Activated T-helper 2 cell treated with anti-CD3 and anti-CD28 coated beads, Interferon-gamma antibody, Interleukin-2, Interleukin-4, amounts not matched to agents 10 μg/mL and 5 μg/mL and 100 μg/mL, durations not matched to agents 14 hours and 24 hours and 36 hours (primary cell): ENCODE results near the gene WDFY4. TPM values are rescaled to one million over a fixed set of nuclear protein-coding genes. Genes with fewer than 3 reads are reported as not detected.

Source experiments
- DNase-seq: peaks from one replicate; pipeline ENCODE4 v3.0.0; 2021; ENCODE audit warnings: low spot score
- H3K27ac Mint-ChIP-seq: one replicate; pipeline ENCODE4 v1.8.0; 2021; ENCODE audit warnings: mixed read lengths
- H3K27me3 Mint-ChIP-seq: one replicate; pipeline ENCODE4 v1.8.0; 2021; ENCODE audit warnings: low read depth, mixed read lengths
- H3K36me3 Mint-ChIP-seq: one replicate; pipeline ENCODE4 v1.8.0; 2021; ENCODE audit warnings: low read depth, mixed read lengths
- H3K4me1 Mint-ChIP-seq: one replicate; pipeline ENCODE4 v1.8.0; 2021; ENCODE audit warnings: low read depth, mixed read lengths
- H3K4me3 Mint-ChIP-seq: one replicate; pipeline ENCODE4 v1.8.0; 2021; ENCODE audit warnings: low read depth, mild to moderate bottlenecking, moderate library complexity, mixed read lengths
- H3K9me3 Mint-ChIP-seq: one replicate; pipeline ENCODE4 v1.8.0; 2021; ENCODE audit warnings: mixed read lengths
- intact Hi-C: fragments of 100-400 bp; cut with micrococcal nuclease; formaldehyde crosslinking; loops from one replicate; pipeline ENCODE4 v1.15.1; 2023
- total RNA-seq: library from RNA; stranded (reverse); gene quantifications from 2 replicates; pipeline ENCODE4 v1.2.3, GENCODE V29; 2022

WDFY4 gene
- total RNA-seq, 1 donor from 2014 or later: 0.21 TPM

DNA sequence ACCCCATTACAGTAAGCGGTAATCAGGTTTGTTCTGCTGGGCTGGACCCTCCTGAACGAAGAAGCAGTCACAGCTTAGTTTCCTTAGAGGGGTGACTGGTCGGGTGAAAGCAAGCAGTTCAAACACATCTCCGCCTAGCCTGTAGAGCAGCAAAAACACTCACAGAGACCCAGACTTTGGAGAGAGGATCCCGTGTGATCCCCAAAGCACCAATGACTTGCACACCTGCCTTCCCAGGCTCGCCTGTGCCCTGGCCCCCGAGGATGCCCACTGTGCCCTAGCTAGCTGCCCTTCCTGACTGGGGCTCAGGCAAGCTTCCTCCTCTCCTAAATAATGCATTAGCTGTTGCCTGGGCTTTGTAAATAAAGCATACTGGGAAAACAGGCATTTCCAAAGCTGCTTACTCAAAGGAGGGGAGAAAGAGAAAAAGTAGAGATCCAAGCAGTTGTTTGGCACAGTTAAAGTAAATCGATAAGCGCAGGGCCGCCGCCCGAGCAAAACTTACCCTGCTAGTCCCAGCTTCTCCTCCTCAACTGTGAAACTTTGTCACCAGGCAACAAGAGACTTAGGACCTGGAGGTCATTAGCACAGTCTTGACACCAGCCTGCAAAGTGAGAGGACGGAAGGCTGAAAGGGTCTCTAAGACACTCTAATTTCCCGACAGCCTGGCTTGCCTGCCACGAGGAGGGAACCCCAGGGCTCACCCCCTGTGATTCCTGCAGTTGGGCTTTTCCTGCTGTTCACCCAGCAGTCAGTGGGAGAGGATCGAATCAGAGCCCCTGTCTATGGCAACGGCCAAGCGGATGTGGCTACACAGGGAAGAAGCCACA is 250.2 kb downstream of the WDFY4 start:
- DNase-seq: no peak
- Mint-ChIP-seq H3K27ac (no peak overlapping the region), H3K4me1 (no peaks in the 10 kb centered on the region), H3K9me3 (no peaks in the 10 kb centered on the region), H3K36me3 (no peaks in the 10 kb centered on the region), H3K27me3 (no peaks in the 10 kb centered on the region), H3K4me3 (no peak overlapping the region)
- intact Hi-C loops: no loop called here

DNA sequence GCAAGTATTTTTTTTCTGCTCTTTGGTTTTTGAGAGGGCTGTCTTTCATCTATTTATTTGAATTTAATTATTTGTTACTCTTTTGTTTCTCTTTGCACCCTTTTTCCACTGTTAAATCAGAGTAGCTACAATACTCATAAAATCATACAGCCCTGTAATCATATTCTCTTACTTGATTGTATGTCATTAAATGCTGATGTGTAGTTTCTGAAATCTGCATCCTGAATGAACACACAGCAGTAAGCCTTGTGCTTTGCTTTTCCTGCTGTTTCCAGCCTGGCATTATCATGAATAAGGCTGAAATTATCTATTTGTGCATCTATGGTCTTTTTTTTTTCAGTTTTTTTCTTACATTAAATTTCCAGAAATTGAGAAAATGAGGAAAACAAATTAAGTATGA is 250.9 kb downstream of the WDFY4 start:
- Mint-ChIP-seq H3K27ac (no peak overlapping the region), H3K9me3 (no peaks in the 10 kb centered on the region), H3K4me1 (no peaks in the 10 kb centered on the region), H3K36me3 (no peaks in the 10 kb centered on the region), H3K27me3 (no peaks in the 10 kb centered on the region), H3K4me3 (no peak overlapping the region)
- intact Hi-C loops: no loop called here
- no peak for DNase-seq

DNA sequence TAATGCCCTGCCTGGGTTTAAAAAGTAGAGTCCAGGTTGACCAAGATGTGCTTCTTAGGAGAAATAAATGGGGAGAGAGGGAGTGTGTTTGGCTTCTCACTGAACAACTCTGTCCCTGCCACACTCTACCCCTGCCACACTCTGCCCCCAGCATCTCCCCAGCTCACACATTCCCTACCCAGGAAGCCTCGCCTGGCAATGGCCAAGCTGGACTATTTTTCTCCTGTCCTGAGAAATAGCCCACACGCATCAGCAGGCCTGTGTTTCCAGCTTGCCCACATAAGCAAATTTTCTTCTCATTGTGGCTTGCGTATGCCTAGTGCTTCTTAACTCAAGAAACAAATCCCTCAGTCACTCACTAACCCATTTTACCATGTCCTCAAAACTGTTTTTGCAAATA is 253.1 kb downstream of the WDFY4 start:
- intact Hi-C loops: no loop called here

DNA sequence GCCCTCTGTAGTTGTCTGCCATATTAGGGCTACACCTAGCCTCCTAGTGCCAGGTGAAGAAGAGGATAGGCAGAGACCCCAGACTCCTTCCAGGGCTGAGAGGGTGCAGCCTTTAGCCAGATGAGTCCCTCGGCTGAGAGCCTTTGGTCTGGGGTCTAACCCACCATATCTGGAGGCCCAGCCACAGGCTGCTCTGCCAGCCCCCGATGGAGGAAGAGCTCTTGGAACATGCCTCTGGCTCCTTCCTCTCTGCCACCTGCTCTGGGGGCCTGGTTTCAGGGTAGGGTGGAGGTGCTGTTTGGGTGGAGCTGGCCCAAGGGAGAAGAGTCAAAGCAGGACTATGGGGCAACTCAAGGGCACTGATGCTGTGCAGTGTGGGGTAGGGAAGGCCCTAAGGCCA is 253.6 kb downstream of the WDFY4 start:
- H3K9me3 Mint-ChIP-seq: no peaks in the 10 kb centered on the region
- H3K4me3 Mint-ChIP-seq: no peak overlapping the region

More for the DNA sequence above, 253.1 kb downstream of the WDFY4 start:
- H3K4me1 Mint-ChIP-seq: no peaks in the 10 kb centered on the region
- no peaks in the 10 kb centered on the region for H3K36me3 Mint-ChIP-seq
- H3K4me3 Mint-ChIP-seq: no peak overlapping the region
- no peak overlapping the region for H3K27ac Mint-ChIP-seq
- no peak for DNase-seq
- H3K9me3 Mint-ChIP-seq: no peaks in the 10 kb centered on the region
- no peaks in the 10 kb centered on the region for H3K27me3 Mint-ChIP-seq

DNA sequence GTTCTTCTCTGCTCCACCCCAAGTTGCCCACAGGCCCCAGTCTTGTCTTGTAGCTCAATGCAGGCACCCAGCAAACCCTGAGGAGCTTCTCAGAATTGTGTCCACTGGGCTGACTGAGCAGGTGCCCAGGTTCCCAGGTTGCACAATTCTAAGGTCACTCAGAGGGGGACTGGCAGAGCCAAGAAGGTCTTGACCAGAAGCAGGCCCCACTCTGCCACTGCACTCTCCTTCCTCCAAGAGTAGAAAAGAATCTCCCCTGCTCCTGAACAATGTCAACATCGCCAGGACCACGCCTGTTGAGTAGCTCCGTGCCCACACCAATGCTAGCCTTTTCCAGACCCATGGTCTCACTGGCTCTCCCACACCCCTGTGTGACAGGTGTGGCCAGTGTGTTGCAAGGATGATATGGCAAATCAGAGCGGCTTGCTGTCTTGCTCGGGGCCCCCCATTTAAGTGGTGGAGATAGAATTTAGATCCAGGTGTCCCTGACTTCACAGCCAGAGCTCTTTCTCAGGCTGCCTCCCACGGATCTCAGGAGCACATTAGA is 254.4 kb downstream of the WDFY4 start:
- no peak for DNase-seq
- no peak overlapping the region for H3K4me3 Mint-ChIP-seq
- H3K36me3 Mint-ChIP-seq: no peaks in the 10 kb centered on the region
- H3K27me3 Mint-ChIP-seq: no peaks in the 10 kb centered on the region
- intact Hi-C loops: no loop called here
- no peak overlapping the region for H3K27ac Mint-ChIP-seq
- no peaks in the 10 kb centered on the region for H3K9me3 Mint-ChIP-seq
- no peaks in the 10 kb centered on the region for H3K4me1 Mint-ChIP-seq

More for the DNA sequence above, 253.6 kb downstream of the WDFY4 start:
- DNase-seq: no peak
- Mint-ChIP-seq H3K36me3 (no peaks in the 10 kb centered on the region), H3K27ac (no peak overlapping the region), H3K4me1 (no peaks in the 10 kb centered on the region), H3K27me3 (no peaks in the 10 kb centered on the region)
- intact Hi-C loops: no loop called here

DNA sequence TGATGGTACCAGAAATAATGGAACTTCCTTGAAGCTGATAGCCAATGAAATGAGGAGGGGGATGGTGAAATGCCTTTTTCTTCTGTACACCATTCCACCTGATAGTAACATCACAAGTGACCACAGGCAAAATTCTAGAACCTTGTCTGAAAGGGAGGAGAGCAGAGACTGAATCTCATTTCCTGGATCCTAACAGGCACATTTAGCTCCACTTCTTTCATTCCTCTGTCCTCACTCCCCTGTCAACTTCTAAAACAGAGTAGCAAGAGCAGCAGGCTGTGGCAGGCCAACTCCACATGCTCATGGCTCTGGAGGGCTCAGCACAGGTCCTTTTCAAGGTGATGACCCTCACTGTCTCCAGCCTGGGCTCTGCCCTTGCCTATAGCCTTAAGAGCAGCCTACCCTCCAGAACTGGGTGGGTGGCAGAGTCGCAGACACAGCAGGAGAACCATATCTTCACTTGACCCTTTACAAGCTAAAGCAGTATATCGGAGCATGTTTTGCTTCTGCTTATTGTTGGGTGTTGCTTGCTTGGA is 255.2 kb downstream of the WDFY4 start, which contains the start of gene LRRC18:
TSS of gene LRRC18 (minus strand) at position 51 of the 536 bp plus-strand sequence. CDS start 25,685 bp downstream, outside the sequence.
- intact Hi-C loops: no loop called here
- no peaks in the 10 kb centered on the region for H3K9me3 Mint-ChIP-seq
- no peaks in the 10 kb centered on the region for H3K27me3 Mint-ChIP-seq
- H3K27ac Mint-ChIP-seq: no peak within 1 kb of the TSS
- H3K36me3 Mint-ChIP-seq: no peaks in the 10 kb centered on the region
- DNase-seq: no peak
- H3K4me1 Mint-ChIP-seq: no peaks in the 10 kb centered on the region
- H3K4me3 Mint-ChIP-seq: no peak within 1 kb of the TSS

DNA sequence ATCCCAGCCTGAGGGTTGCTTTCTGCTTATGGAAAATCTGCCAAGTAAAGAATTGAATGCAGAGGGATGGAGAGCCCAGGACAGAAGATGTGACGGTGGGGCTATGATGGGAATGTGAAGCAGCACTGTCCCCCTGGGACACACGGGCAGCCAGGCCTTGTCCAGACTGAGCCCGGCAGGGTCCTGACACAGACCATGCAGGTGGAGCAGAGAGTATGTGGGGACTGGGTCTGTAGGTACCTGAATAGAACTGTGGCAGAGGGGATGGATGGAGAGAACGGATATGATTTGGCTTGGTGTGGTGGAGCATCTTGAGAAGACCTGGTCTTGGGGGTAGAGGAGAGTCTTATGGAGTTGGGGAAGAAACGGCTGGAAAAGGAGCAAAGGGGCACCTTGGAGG is 255.7 kb downstream of the WDFY4 start:
- Mint-ChIP-seq H3K4me1 (no peaks in the 10 kb centered on the region), H3K4me3 (no peak overlapping the region), H3K27me3 (no peaks in the 10 kb centered on the region), H3K9me3 (no peaks in the 10 kb centered on the region), H3K27ac (no peak overlapping the region), H3K36me3 (no peaks in the 10 kb centered on the region)
- no peak for DNase-seq
- intact Hi-C loops: no loop called here

DNA sequence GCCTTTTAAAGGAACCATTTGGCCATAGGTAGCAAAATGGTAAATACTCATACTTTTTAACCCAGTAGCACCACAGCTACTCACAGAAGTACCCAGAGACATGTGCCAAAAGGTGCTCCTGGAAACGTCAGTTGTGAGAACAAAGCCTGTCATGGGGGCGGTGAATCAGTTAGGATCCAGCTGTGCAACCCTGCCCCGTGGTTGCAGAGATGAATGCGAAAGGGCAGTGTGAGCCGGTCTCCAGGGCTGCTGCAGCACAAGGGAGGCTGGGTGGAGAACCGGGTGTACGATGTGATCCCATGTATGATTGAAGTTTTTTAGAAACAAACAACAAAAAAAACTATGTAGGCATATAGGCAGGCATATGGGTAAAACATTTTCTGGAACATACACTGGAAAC is 256.3 kb downstream of the WDFY4 start:
- H3K4me3 Mint-ChIP-seq: no peak overlapping the region
- DNase-seq: no peak
- no peaks in the 10 kb centered on the region for H3K27me3 Mint-ChIP-seq
- H3K4me1 Mint-ChIP-seq: no peaks in the 10 kb centered on the region
- no peak overlapping the region for H3K27ac Mint-ChIP-seq
- no peaks in the 10 kb centered on the region for H3K36me3 Mint-ChIP-seq
- intact Hi-C loops: no loop called here
- no peaks in the 10 kb centered on the region for H3K9me3 Mint-ChIP-seq

DNA sequence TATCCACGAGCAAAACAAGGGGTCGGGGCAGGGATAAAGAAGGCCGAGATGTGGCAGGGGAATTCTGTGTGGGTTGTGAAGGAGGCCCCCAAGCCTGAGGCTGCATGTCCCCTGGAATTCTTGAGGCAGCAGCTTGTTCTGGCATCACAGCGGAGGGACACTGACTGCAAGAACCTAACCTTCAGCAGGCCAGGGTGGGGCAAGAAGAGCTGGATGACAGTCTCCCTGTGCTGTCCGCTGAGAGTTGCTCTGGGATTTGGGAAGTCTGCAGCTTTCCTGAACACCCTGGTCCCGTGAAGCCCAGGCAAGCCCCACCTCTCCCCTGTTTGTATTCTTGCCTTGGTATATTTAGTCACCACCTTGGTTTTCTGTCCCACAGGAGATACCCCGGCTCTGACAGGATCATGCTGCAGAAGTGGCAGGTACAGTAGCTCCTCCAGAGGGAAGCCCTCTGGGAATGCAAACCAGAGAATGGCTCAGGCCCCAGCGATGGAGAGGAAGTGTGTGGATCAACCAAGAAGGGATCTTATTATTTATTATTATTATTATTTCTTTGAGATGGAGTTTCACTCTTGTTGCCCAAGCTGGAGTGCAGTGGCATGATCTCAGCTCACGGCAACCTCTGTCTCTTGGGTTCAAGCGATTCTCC is 256.9 kb downstream of the WDFY4 start:
- Mint-ChIP-seq H3K36me3 (no peaks in the 10 kb centered on the region), H3K27ac (no peak overlapping the region), H3K4me1 (no peaks in the 10 kb centered on the region), H3K9me3 (no peaks in the 10 kb centered on the region), H3K4me3 (no peak overlapping the region), H3K27me3 (no peaks in the 10 kb centered on the region)
- no peak for DNase-seq
- intact Hi-C loops: no loop called here

DNA sequence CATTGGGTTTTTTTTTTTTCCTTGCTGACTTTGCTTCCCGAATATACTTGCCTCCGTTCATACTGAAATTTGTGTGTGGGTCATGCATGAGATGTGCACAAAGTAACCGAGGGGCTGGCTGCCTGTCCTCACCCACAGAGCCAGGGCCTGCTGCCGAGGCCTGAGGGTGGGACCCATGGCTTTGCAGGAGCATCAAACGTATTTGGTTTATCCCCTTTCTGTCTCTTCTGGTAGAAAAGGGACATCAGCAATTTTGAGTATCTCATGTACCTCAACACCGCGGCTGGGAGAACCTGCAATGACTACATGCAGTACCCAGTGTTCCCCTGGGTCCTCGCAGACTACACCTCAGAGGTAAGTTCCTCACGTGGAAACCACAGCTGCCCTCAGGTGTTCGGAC is 258.4 kb downstream of the WDFY4 start:
- no peak for DNase-seq
- Mint-ChIP-seq H3K27ac (no peak overlapping the region), H3K36me3 (no peaks in the 10 kb centered on the region), H3K4me1 (no peaks in the 10 kb centered on the region), H3K9me3 (no peaks in the 10 kb centered on the region), H3K4me3 (no peak overlapping the region), H3K27me3 (no peaks in the 10 kb centered on the region)
- intact Hi-C loops: no loop called here

DNA sequence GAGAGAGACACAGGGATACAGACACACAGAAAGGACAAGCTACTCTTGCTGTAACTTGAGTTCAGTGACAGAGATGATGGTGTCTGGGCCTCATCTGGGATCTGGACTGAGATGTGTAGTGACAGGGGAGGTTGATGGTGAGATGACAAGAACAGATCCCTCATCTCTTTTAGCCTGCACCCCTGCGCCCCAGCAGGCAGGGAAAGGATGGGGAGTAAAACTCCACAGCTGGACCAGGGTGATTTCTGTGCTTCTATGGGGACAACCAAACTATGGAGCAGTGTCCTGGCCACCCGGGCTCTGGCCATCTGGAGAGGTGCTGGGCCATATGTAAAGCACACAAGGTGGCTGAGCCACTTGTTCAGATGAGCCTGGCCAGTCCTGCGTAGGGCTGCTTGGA is 259.5 kb downstream of the WDFY4 start:
- Mint-ChIP-seq H3K27ac (no peak overlapping the region), H3K27me3 (no peaks in the 10 kb centered on the region), H3K4me1 (no peaks in the 10 kb centered on the region), H3K4me3 (no peak overlapping the region), H3K9me3 (no peaks in the 10 kb centered on the region), H3K36me3 (no peaks in the 10 kb centered on the region)
- intact Hi-C loops: no loop called here
- DNase-seq: no peak

DNA sequence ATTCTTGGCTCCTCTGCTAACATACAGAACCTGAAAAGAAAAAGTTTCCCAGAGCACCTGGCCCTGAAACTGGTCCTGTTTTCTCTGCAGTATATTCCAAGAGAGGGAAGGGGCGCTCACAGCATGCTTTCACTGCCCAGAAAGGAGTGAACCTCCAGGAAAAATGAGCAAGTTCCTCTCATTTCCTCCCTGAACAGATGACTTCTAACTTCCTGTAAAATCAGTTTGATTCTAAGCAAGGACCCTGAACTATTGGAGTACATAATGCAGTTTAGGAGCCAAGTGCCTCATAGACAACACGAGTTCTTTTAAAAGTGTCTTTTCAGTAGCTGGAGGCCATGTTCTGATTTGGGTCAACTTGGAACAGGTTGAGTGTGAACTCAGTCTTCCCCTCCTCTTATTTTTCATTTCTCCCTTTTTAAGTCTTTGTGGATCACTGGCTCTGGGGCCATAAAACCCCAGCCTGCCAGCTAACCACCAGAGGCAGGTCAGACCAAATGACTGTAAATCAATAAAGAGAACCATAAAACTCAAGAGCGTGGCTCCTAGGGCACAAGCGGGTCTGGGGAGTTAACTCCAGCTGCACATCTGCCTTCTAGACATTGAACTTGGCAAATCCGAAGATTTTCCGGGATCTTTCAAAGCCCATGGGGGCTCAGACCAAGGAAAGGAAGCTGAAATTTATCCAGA is 260.9 kb downstream of the WDFY4 start:
- Mint-ChIP-seq H3K4me1 (no peaks in the 10 kb centered on the region), H3K27me3 (no peaks in the 10 kb centered on the region), H3K36me3 (no peaks in the 10 kb centered on the region), H3K9me3 (no peaks in the 10 kb centered on the region), H3K4me3 (no peak overlapping the region), H3K27ac (no peak overlapping the region)
- intact Hi-C loops: no loop called here
- DNase-seq: no peak
